IPS-18a (cell line): ENCODE results near the gene ZNF738.

Experiments used
- H3K27ac ChIP-seq: one replicate; pipeline ENCODE4 v1.5.1; 2013; ENCODE audit warnings: low read length
- H3K27me3 ChIP-seq: one replicate; pipeline ENCODE4 v1.6.1; 2013; ENCODE audit warnings: mild to moderate bottlenecking, low read length; ENCODE audit not compliant: control insufficient read depth, insufficient read depth
- H3K36me3 ChIP-seq: one replicate; pipeline ENCODE4 v1.6.1; 2013; ENCODE audit warnings: low read depth, low read length; ENCODE audit not compliant: control insufficient read depth
- H3K4me1 ChIP-seq: one replicate; pipeline ENCODE4 v1.6.1; 2013; ENCODE audit warnings: low read depth, low read length; ENCODE audit not compliant: control insufficient read depth
- H3K4me3 ChIP-seq: one replicate; pipeline ENCODE4 v1.5.1; 2013; ENCODE audit warnings: low read length
- H3K9ac ChIP-seq: one replicate; pipeline ENCODE4 v1.6.1; 2013; ENCODE audit warnings: mild to moderate bottlenecking, low read length, moderate library complexity
- H3K9me3 ChIP-seq: one replicate; pipeline ENCODE4 v1.6.1; 2013; ENCODE audit warnings: low read depth, low read length; ENCODE audit not compliant: control insufficient read depth

Gene ZNF738

GRCh38 chr19:21423057-21424041, 64.5 kb downstream of the ZNF738 start:
- Histone ChIP-seq H3K4me1 (no peaks in the 10 kb centered on the region), H3K9ac (no peak overlapping the region), H3K27ac (no peak overlapping the region), H3K27me3 (no peaks in the 10 kb centered on the region), H3K36me3 (peaks cover 5% of the 10 kb centered on the region), H3K4me3 (no peak overlapping the region), H3K9me3 (peaks cover 64% of the 10 kb centered on the region)
